Neural progenitor cell (in vitro differentiated cells): ENCODE measurements around the gene EGFLAM.

ENCODE experiments used
- EZH2phosphoT487 ChIP-seq: fragments of 200-600 bp; sonication (generic); IDR thresholded peaks from 2 replicates; pipeline ENCODE4 v1.6.1; 2017; ENCODE audit warnings: antibody characterized with exemption
- TF ChIP-seq, protein P1 (sequence below): fragments of 200-600 bp; sonication (generic); IDR thresholded peaks from 2 replicates; pipeline ENCODE4 v1.5.1; 2017; ENCODE audit warnings: antibody characterized with exemption, mild to moderate bottlenecking

DNA sequence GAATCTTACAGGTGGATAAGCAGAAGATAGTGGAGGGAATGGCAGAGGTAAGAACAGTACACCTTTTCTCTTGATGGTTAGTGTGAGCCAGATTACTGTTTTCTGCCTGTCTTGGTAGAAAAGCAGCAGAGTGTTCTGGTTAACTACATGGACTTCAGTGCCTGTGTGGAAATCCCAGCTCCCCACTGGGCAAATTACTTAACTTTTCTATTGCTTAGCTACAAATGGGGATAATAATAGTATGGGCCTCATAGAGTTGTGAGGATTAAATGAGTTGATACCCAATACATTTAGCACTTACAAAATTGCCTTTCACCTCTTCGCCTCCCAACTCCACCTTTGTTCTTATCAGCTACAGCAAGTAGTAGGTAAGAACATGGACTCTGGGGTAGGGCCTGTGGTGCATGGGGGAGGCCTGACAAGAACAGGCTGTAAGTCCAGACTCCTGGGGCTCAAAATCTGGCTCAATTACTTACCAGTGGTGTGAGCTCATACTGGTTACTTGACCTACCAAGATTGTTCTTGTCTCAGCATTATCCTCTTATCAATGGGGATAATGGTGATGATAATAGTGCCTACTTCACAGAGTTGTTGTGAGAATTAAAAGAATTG is 173.0 kb downstream of the EGFLAM start:
- TF ChIP-seq, protein P1, sequence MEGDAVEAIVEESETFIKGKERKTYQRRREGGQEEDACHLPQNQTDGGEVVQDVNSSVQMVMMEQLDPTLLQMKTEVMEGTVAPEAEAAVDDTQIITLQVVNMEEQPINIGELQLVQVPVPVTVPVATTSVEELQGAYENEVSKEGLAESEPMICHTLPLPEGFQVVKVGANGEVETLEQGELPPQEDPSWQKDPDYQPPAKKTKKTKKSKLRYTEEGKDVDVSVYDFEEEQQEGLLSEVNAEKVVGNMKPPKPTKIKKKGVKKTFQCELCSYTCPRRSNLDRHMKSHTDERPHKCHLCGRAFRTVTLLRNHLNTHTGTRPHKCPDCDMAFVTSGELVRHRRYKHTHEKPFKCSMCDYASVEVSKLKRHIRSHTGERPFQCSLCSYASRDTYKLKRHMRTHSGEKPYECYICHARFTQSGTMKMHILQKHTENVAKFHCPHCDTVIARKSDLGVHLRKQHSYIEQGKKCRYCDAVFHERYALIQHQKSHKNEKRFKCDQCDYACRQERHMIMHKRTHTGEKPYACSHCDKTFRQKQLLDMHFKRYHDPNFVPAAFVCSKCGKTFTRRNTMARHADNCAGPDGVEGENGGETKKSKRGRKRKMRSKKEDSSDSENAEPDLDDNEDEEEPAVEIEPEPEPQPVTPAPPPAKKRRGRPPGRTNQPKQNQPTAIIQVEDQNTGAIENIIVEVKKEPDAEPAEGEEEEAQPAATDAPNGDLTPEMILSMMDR: no peak
- TF ChIP-seq EZH2phosphoT487: no peak
